Measurements from ENCODE around the gene PMPCA. TPM values are rescaled to one million over a fixed set of nuclear protein-coding genes. Genes with fewer than 3 reads are reported as not detected.

Gene PMPCA
- total RNA-seq, 2 donors from 2014 or later = 82.7 to 85.4 TPM

DNA sequence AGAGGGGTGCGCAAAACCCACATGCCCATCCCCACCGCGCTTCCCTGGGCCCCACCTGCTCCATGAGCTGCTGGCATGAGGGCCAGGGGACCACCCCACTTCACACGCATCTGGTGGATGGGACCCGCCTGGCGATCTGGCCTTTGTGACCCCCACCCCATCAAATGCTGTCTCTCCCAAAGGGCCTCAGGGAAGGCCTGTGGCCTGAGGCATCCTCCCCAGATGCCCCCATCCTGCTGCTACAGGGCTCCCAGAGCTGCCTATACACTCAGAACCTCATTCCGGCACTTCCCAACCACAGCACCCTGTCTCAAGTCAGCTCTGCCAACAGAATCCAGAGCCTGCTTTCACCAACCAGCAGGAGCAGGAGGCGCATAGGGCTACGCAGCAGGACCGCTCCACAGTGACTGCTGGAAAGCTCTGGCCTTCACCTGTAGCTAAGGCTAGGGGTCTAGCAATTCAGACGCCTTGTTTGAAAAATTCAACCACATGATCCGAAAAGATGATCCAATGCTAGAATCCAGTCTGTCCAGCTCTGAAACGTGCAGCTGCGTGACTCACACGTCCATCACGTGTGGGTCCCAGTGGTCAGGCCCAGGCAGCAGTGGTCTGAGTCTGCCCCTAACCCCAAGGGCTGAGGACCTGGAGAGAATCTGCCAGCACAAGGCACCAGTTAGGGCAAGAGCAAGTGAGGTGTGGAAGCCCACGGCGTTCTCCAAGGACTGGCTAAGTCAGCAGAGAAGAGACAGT, 9.1 kb upstream of the PMPCA start:
- peaks cover 6% of the 10 kb centered on the region for H3K4me1 ChIP-seq (ENCODE audit: control insufficient read depth, insufficient read depth, low read length)
- DNase-seq = no peak
- Mint-ChIP-seq H3K27me3 (ENCODE audit: insufficient read depth) (no peaks in the 10 kb centered on the region), H3K4me3 (no peak overlapping the region), H3K27ac (peak overlapping the region; percentile 40), H3K4me1 (peaks cover 7% of the 10 kb centered on the region), H3K9me3 (no peaks in the 10 kb centered on the region), H3K36me3 (ENCODE audit: low read depth) (peaks cover 40% of the 10 kb centered on the region)
- peaks cover 50% of the 10 kb centered on the region for H3K36me3 ChIP-seq (ENCODE audit: control insufficient read depth, insufficient read depth, low read length)
- no peak overlapping the region for H3K9ac ChIP-seq (ENCODE audit: extremely low read depth, low read length, poor library complexity, severe bottlenecking)
- no peak overlapping the region for H3K27ac ChIP-seq (ENCODE audit: low read depth, low read length)
- H3K27me3 ChIP-seq (ENCODE audit: control insufficient read depth, insufficient read depth, low read length, poor library complexity, severe bottlenecking) = no peaks in the 10 kb centered on the region
- H3K4me3 ChIP-seq (ENCODE audit: low read length) = no peak overlapping the region
- WGBS, 2 experiments (ENCODE audit: insufficient coverage in 1 of 2, insufficient read length in 1 of 2) = 95 to 97% methylated on average over 14 to 18 of the region's 18 CpGs
- TF ChIP-seq, protein P1, sequence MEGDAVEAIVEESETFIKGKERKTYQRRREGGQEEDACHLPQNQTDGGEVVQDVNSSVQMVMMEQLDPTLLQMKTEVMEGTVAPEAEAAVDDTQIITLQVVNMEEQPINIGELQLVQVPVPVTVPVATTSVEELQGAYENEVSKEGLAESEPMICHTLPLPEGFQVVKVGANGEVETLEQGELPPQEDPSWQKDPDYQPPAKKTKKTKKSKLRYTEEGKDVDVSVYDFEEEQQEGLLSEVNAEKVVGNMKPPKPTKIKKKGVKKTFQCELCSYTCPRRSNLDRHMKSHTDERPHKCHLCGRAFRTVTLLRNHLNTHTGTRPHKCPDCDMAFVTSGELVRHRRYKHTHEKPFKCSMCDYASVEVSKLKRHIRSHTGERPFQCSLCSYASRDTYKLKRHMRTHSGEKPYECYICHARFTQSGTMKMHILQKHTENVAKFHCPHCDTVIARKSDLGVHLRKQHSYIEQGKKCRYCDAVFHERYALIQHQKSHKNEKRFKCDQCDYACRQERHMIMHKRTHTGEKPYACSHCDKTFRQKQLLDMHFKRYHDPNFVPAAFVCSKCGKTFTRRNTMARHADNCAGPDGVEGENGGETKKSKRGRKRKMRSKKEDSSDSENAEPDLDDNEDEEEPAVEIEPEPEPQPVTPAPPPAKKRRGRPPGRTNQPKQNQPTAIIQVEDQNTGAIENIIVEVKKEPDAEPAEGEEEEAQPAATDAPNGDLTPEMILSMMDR (conservative IDR thresholded peaks at IDR 0.05) = no peak
- H3K9me3 ChIP-seq (ENCODE audit: control insufficient read depth, low read length) = no peaks in the 10 kb centered on the region

DNA sequence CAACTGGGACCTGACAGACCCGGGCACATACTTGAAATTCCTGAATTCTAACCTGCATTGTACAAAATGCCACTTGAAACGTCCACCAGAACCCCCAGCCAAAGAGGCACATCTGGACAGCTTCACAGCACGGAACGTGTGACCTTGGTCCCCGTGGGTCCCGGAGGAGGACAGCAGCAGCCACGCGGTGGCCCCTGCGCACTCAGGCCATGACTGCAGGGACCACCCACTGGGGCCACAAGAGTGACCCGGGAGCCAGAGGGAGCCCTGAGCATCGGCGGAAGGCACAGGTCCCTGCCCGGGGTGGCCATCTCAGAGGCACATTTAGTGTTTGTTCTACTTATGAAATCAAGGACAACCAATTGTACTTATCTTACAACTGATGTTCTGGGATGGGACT, 8.4 kb upstream of the PMPCA start:
- Mint-ChIP-seq H3K4me3 (no peak overlapping the region), H3K27me3 (ENCODE audit: insufficient read depth) (no peaks in the 10 kb centered on the region), H3K27ac (peak overlapping the region; percentile 42), H3K9me3 (no peaks in the 10 kb centered on the region), H3K4me1 (peaks cover 7% of the 10 kb centered on the region), H3K36me3 (ENCODE audit: low read depth) (peaks cover 38% of the 10 kb centered on the region)
- no peak overlapping the region for H3K4me3 ChIP-seq (ENCODE audit: low read length)
- no peak overlapping the region for H3K27ac ChIP-seq (ENCODE audit: low read depth, low read length)
- peaks cover 48% of the 10 kb centered on the region for H3K36me3 ChIP-seq (ENCODE audit: control insufficient read depth, insufficient read depth, low read length)
- WGBS, 2 experiments (ENCODE audit: insufficient coverage in 1 of 2, insufficient read length in 1 of 2) = 90 to 95% methylated on average over 9 to 13 of the region's 13 CpGs
- no peaks in the 10 kb centered on the region for H3K27me3 ChIP-seq (ENCODE audit: control insufficient read depth, insufficient read depth, low read length, poor library complexity, severe bottlenecking)
- no peak overlapping the region for H3K9ac ChIP-seq (ENCODE audit: extremely low read depth, low read length, poor library complexity, severe bottlenecking)
- peaks cover 6% of the 10 kb centered on the region for H3K4me1 ChIP-seq (ENCODE audit: control insufficient read depth, insufficient read depth, low read length)
- DNase-seq = no peak
- TF ChIP-seq, protein P1 (conservative IDR thresholded peaks at IDR 0.05) = no peak
- no peaks in the 10 kb centered on the region for H3K9me3 ChIP-seq (ENCODE audit: control insufficient read depth, low read length)

DNA sequence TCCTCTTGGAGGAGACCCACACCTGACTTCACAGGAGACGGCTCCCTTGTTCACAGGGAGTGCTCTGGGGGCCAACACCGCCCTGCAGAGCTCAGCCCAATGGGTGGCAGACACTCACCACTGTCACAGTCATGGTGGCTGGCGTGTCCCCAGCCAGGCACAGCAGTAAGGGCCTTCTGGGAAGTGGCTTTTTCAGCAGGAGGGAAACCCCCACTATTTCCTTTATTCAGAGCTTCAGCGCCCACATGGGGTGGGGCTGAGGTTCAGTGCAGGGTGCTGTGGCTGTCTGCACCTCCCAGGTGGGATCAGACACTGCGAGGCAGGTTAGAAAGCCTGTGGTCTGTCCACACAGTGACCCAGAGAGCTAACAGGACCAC, 6.9 kb upstream of the PMPCA start:
- Mint-ChIP-seq H3K4me3 (no peak overlapping the region), H3K9me3 (no peaks in the 10 kb centered on the region), H3K27me3 (ENCODE audit: insufficient read depth) (no peaks in the 10 kb centered on the region), H3K36me3 (ENCODE audit: low read depth) (peaks cover 48% of the 10 kb centered on the region), H3K4me1 (peaks cover 7% of the 10 kb centered on the region), H3K27ac (no peak overlapping the region)
- no peak overlapping the region for H3K4me3 ChIP-seq (ENCODE audit: low read length)
- peaks cover 47% of the 10 kb centered on the region for H3K36me3 ChIP-seq (ENCODE audit: control insufficient read depth, insufficient read depth, low read length)
- WGBS, 2 experiments (ENCODE audit: insufficient coverage in 1 of 2, insufficient read length in 1 of 2) = 92 to 96% methylated on average over 4 to 5 of the region's 5 CpGs
- H3K4me1 ChIP-seq (ENCODE audit: control insufficient read depth, insufficient read depth, low read length) = peaks cover 3% of the 10 kb centered on the region
- no peaks in the 10 kb centered on the region for H3K27me3 ChIP-seq (ENCODE audit: control insufficient read depth, insufficient read depth, low read length, poor library complexity, severe bottlenecking)
- H3K27ac ChIP-seq (ENCODE audit: low read depth, low read length) = no peak overlapping the region
- H3K9me3 ChIP-seq (ENCODE audit: control insufficient read depth, low read length) = no peaks in the 10 kb centered on the region
- H3K9ac ChIP-seq (ENCODE audit: extremely low read depth, low read length, poor library complexity, severe bottlenecking) = no peak overlapping the region
- TF ChIP-seq, protein P1 (conservative IDR thresholded peaks at IDR 0.05) = no peak
- DNase-seq = no peak
